HepG2 (cell line): Measurements from ENCODE around the gene OLFM3. TPM values are rescaled to one million over a fixed set of nuclear protein-coding genes. Genes with fewer than 3 reads are reported as not detected.

Source experiments
- ATAC-seq: fragments of 200-7000 bp; cut with Tn5 transposase; 3 replicates; pipeline ENCODE4 v1.9.1; 2020; ENCODE audit warnings: mild to moderate bottlenecking, moderate library complexity
- BruUV-seq: library from RNA; stranded (reverse); fragments of 400-500 nt; replicated peaks from 2 replicates; lab custom pipeline; 2021; lab: Mats Ljungman, UMichigan
- CTCF ChIA-PET: fragments of 300-600 bp; formaldehyde crosslinking; extraction: SDS; loops from one replicate; lab custom pipeline; 2021; ENCODE audit warnings: low total read pairs, inconsistent platforms, low intra/inter-chr PET ratio; lab: Yijun Ruan, JAX
- POLR2A ChIA-PET: fragments of 350-600 bp; sonication (Branson Sonifier 250); formaldehyde crosslinking; loops from one replicate; lab custom pipeline; 2020; ENCODE audit warnings: antibody characterized with exemption, inconsistent platforms; lab: Yijun Ruan, JAX
- DNase-seq: peaks from one replicate; pipeline ENCODE4 v3.0.0-alpha.2; 2015; ENCODE audit warnings: low spot score
- FAIRE-seq: peaks from 3 replicates; lab custom pipeline; 2011; peaks lifted over from hg19 to GRCh38; lab: Jason Lieb, UNC
- H2AFZ ChIP-seq: one replicate; pipeline ENCODE4 v1.6.1; 2011; ENCODE audit warnings: low read length, inconsistent platforms
- H3K27ac ChIP-seq: fragments of 300-600 bp; 3 replicates; pipeline ENCODE4 v1.8.0; 2011; ENCODE audit warnings: mixed run types, mild to moderate bottlenecking, mixed read lengths, low read length, inconsistent platforms; ENCODE audit not compliant: insufficient read depth; ENCODE audit errors: extremely low read length
- H3K27me3 ChIP-seq, 2 experiments: fragments of 200-600 bp in 1 of 2; 2 replicates in 1 of 2; 3 replicates in 1 of 2; pipeline versions ENCODE4 v1.6.0 to v1.8.0; 2011; ENCODE audit warnings: low read length in 2 of 2, mild to moderate bottlenecking in 2 of 2, moderate library complexity in 2 of 2, inconsistent platforms in 1 of 2; ENCODE audit not compliant: insufficient read depth in 2 of 2, control insufficient read depth in 1 of 2
- H3K36me3 ChIP-seq, 2 experiments: fragments of 200-600 bp in 1 of 2; replicated peaks in 1 of 2; 2 replicates in 1 of 2; 3 replicates in 1 of 2; pipeline versions ENCODE4 v1.5.1 to v1.8.0; 2011; ENCODE audit warnings: low read length in 2 of 2, inconsistent platforms in 1 of 2; ENCODE audit not compliant: insufficient read depth in 2 of 2, control insufficient read depth in 1 of 2
- H3K4me1 ChIP-seq: 2 replicates; pipeline ENCODE4 v1.5.1; 2012; ENCODE audit warnings: low read length, inconsistent platforms; ENCODE audit not compliant: insufficient read depth
- H3K4me2 ChIP-seq: 2 replicates; pipeline ENCODE4 v1.6.0; 2011; ENCODE audit warnings: low read depth, low read length, inconsistent platforms
- H3K4me3 ChIP-seq, 3 experiments: fragments of 200-600 bp in 1 of 3; sonication (generic), shearing (Covaris generic) in 1 of 3; replicated peaks in 1 of 3; 2 replicates each; pipeline ENCODE4 v1.5.1; 2011 to 2016; ENCODE audit warnings: low read length in 3 of 3, inconsistent platforms in 2 of 3, low read depth in 2 of 3, mild to moderate bottlenecking in 2 of 3, control low read depth in 1 of 3, mixed read lengths in 1 of 3; ENCODE audit not compliant: insufficient read depth in 1 of 3
- H3K79me2 ChIP-seq: one replicate; pipeline ENCODE4 v1.6.1; 2011; ENCODE audit warnings: low read length, inconsistent platforms; ENCODE audit not compliant: insufficient read depth
- H3K9ac ChIP-seq: 2 replicates; pipeline ENCODE4 v1.6.0; 2011; ENCODE audit warnings: mild to moderate bottlenecking, low read depth, low read length, inconsistent platforms; ENCODE audit not compliant: insufficient read depth
- H3K9me3 ChIP-seq: 2 replicates; pipeline ENCODE4 v1.5.1; 2012; ENCODE audit warnings: mild to moderate bottlenecking, low read length
- H4K20me1 ChIP-seq: 2 replicates; pipeline ENCODE4 v1.6.0; 2011; ENCODE audit warnings: inconsistent platforms, mild to moderate bottlenecking, low read length, moderate library complexity; ENCODE audit not compliant: insufficient read depth
- HNF4G ChIP-seq, 2 experiments: sonication (generic) in 1 of 2; formaldehyde crosslinking in 1 of 2; IDR thresholded peaks; 2 replicates each; pipeline versions ENCODE4 v1.4.0 to v1.6.1; 2011 to 2020; ENCODE audit warnings: borderline replicate concordance in 2 of 2, low read depth in 2 of 2, mild to moderate bottlenecking in 2 of 2, low read length in 1 of 2, missing genetic modification reagents in 1 of 2, moderate library complexity in 1 of 2
- MATR3 ChIP-seq: sonication (generic); formaldehyde crosslinking; IDR thresholded peaks from 2 replicates; pipeline ENCODE4 v1.4.0; 2020; ENCODE audit warnings: missing genetic modification reagents
- SMAD3 ChIP-seq: sonication (generic); formaldehyde crosslinking; IDR thresholded peaks from 2 replicates; pipeline ENCODE4 v1.4.0; 2020; ENCODE audit warnings: missing genetic modification reagents
- ZNF768 ChIP-seq: sonication (generic); formaldehyde crosslinking; IDR thresholded peaks from 2 replicates; pipeline ENCODE4 v1.4.0; 2020; ENCODE audit warnings: missing genetic modification reagents
- ZNF891 ChIP-seq: sonication (generic); formaldehyde crosslinking; IDR thresholded peaks from 2 replicates; pipeline ENCODE4 v1.5.0; 2020; ENCODE audit warnings: mild to moderate bottlenecking, missing genetic modification reagents
- WGBS: methylation state at CpG from one replicate; pipeline ENCODE4 v1.1.6; 2017; ENCODE audit warnings: low lambda C conversion rate; 5-methylcytosine and 5-hydroxymethylcytosine counted together
- in situ Hi-C: cut with HindIII; loops from 2 replicates; pipeline ENCODE4 v1.10.0; 2017; ENCODE audit warnings: low pct_unique_long_range_greater_than_20kb; ENCODE audit not compliant: extremely low pct_ligation_motif_present
- intact Hi-C: fragments of 100-400 bp; cut with micrococcal nuclease; formaldehyde crosslinking; loops from one replicate; pipeline ENCODE4 v1.10.0; 2022; ENCODE audit not compliant: unreplicated experiment
- polyA plus RNA-seq, 8 experiments: library from polyadenylated mRNA; depleted of rRNA in 3 of 8; stranded (reverse) in 7 of 8; unstranded in 1 of 8; fragments of >200 nt; fragmentation: Illumina TruSeq in 4 of 8; extraction: Trizol in 4 of 8; gene quantifications; 2 replicates each; pipeline versions ENCODE4 v1.2.1 to v1.2.3, GENCODE V29; 2011 to 2016; ENCODE audit warnings: low read depth in 4 of 8, missing spikeins in 1 of 8, mixed read lengths in 1 of 8; ENCODE audit not compliant: insufficient read depth in 1 of 8
- total RNA-seq, 5 experiments: library from RNA; depleted of rRNA; stranded (reverse); fragments of >200 nt; fragmentation: Illumina TruSeq; extraction: Trizol; gene quantifications; 2 replicates each; pipeline ENCODE4 v1.2.3, GENCODE V29; 2016; ENCODE audit warnings: low read depth in 1 of 5
- TF ChIP-seq, protein P1 (sequence below): sonication (generic); formaldehyde crosslinking; IDR thresholded peaks from 2 replicates; pipeline ENCODE4 v1.4.0; 2020; ENCODE audit warnings: missing genetic modification reagents
- TF ChIP-seq, protein P2 (sequence below): sonication (generic); formaldehyde crosslinking; IDR thresholded peaks from 2 replicates; pipeline ENCODE4 v1.4.0; 2020; ENCODE audit warnings: missing genetic modification reagents
- TF ChIP-seq, protein P3 (sequence below): IDR thresholded peaks from 2 replicates; pipeline ENCODE4 v1.6.1; 2018; ENCODE audit warnings: missing genetic modification reagents, mild to moderate bottlenecking, missing compliant biosample characterization

Gene OLFM3
- total and polyA plus RNA-seq, 2 of the 13 experiments (the other 11 are each of a cell fraction or from before 2014, with no cell fraction given) = not detected

DNA sequence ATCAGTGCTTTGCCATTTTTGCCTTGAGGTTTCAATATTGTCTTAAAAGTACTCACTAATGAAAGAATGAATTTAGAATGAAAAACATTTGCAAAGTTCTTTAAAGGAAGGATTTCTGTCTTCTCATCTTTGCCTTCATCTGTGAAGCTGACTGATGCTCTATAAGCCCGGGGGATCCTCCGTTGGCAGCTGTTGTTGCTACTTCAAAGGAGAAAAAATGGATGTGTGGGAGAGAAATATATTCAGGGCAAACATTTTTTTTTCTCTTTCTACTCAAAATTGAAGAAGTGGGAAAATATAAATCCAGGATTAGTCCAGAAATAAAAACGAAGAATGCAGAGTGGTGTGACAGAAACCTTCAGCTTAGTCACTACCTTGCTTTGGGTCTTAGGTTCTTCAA is 142.5 kb downstream of the OLFM3 start:
- DNase-seq = no peak
- H3K36me3 ChIP-seq = no peaks in the 10 kb centered on the region
- no peaks in the 10 kb centered on the region for H4K20me1 ChIP-seq
- no peaks in the 10 kb centered on the region for H3K4me1 ChIP-seq
- H3K9me3 ChIP-seq = 0 out of 2 replicates have a peak, but pooled peaks cover 4% of the 10 kb centered on the region
- POLR2A ChIA-PET = no interaction called here
- no peak overlapping the region for H3K27ac ChIP-seq
- intact Hi-C loops (no loop called here), in situ Hi-C loops (no loop called here)
- H2AFZ ChIP-seq = no peak overlapping the region
- CTCF ChIA-PET = no interaction called here
- H3K4me2 ChIP-seq = no peak overlapping the region
- no TSS peak for BruUV-seq
- FAIRE-seq = no peak
- H3K4me3 ChIP-seq = no peak overlapping the region
- 3% methylated on average over 3 of the region's 3 CpGs for WGBS
- no peaks in the 10 kb centered on the region for H3K79me2 ChIP-seq
- H3K9ac ChIP-seq = no peak overlapping the region
- no peak for ATAC-seq
- H3K27me3 ChIP-seq = no peaks in the 10 kb centered on the region
- TF ChIP-seq ZNF768 (CRISPR knock-in tag) (no peak), ZNF891 (CRISPR knock-in tag) (no peak), MATR3 (no peak), HNF4G (IDR thresholded peaks at IDR 0.05; ENCODE audit: borderline replicate concordance, low read depth, low read length) (no peak), HNF4G (CRISPR knock-in tag; IDR thresholded peaks at IDR 0.05; ENCODE audit: borderline replicate concordance, low read depth) (no peak), SMAD3 (no peak)
- TF ChIP-seq, protein P1, sequence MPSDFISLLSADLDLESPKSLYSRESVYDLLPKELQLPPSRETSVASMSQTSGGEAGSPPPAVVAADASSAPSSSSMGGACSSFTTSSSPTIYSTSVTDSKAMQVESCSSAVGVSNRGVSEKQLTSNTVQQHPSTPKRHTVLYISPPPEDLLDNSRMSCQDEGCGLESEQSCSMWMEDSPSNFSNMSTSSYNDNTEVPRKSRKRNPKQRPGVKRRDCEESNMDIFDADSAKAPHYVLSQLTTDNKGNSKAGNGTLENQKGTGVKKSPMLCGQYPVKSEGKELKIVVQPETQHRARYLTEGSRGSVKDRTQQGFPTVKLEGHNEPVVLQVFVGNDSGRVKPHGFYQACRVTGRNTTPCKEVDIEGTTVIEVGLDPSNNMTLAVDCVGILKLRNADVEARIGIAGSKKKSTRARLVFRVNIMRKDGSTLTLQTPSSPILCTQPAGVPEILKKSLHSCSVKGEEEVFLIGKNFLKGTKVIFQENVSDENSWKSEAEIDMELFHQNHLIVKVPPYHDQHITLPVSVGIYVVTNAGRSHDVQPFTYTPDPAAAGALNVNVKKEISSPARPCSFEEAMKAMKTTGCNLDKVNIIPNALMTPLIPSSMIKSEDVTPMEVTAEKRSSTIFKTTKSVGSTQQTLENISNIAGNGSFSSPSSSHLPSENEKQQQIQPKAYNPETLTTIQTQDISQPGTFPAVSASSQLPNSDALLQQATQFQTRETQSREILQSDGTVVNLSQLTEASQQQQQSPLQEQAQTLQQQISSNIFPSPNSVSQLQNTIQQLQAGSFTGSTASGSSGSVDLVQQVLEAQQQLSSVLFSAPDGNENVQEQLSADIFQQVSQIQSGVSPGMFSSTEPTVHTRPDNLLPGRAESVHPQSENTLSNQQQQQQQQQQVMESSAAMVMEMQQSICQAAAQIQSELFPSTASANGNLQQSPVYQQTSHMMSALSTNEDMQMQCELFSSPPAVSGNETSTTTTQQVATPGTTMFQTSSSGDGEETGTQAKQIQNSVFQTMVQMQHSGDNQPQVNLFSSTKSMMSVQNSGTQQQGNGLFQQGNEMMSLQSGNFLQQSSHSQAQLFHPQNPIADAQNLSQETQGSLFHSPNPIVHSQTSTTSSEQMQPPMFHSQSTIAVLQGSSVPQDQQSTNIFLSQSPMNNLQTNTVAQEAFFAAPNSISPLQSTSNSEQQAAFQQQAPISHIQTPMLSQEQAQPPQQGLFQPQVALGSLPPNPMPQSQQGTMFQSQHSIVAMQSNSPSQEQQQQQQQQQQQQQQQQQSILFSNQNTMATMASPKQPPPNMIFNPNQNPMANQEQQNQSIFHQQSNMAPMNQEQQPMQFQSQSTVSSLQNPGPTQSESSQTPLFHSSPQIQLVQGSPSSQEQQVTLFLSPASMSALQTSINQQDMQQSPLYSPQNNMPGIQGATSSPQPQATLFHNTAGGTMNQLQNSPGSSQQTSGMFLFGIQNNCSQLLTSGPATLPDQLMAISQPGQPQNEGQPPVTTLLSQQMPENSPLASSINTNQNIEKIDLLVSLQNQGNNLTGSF (CRISPR knock-in tag) = no peak
- TF ChIP-seq, protein P2, sequence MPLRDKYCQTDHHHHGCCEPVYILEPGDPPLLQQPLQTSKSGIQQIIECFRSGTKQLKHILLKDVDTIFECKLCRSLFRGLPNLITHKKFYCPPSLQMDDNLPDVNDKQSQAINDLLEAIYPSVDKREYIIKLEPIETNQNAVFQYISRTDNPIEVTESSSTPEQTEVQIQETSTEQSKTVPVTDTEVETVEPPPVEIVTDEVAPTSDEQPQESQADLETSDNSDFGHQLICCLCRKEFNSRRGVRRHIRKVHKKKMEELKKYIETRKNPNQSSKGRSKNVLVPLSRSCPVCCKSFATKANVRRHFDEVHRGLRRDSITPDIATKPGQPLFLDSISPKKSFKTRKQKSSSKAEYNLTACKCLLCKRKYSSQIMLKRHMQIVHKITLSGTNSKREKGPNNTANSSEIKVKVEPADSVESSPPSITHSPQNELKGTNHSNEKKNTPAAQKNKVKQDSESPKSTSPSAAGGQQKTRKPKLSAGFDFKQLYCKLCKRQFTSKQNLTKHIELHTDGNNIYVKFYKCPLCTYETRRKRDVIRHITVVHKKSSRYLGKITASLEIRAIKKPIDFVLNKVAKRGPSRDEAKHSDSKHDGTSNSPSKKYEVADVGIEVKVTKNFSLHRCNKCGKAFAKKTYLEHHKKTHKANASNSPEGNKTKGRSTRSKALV (CRISPR knock-in tag) = no peak
- TF ChIP-seq, protein P3, sequence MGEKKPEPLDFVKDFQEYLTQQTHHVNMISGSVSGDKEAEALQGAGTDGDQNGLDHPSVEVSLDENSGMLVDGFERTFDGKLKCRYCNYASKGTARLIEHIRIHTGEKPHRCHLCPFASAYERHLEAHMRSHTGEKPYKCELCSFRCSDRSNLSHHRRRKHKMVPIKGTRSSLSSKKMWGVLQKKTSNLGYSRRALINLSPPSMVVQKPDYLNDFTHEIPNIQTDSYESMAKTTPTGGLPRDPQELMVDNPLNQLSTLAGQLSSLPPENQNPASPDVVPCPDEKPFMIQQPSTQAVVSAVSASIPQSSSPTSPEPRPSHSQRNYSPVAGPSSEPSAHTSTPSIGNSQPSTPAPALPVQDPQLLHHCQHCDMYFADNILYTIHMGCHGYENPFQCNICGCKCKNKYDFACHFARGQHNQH = no peak
- TF ChIP-seq, all 625 proteins: peak for 0
